Tibial artery (tissue), 4 donors: ENCODE measurements around the gene SLC10A2.

Experiments used
- DNase-seq, 2 donors: peaks; one replicate each; pipeline ENCODE4 v3.0.0-alpha.2; 2019
- H3K27ac ChIP-seq, 2 donors: fragments of 200-600 bp; sonication (generic) in 1 of 2; 1 replicate in 1 of 2; 2 replicates in 1 of 2; pipeline ENCODE4 v1.5.1; 2018 to 2019; ENCODE audit warnings: mild to moderate bottlenecking in 1 of 2
- H3K27me3 ChIP-seq, 2 donors: fragments of 200-600 bp; sonication (generic) in 1 of 2; one replicate each; pipeline versions ENCODE4 v1.5.1 to v1.6.0; 2016 to 2019
- H3K36me3 ChIP-seq, 3 donors: fragments of 200-600 bp; sonication (generic) in 2 of 3; one replicate each; pipeline ENCODE4 v1.5.1; 2016 to 2019; ENCODE audit warnings: mild to moderate bottlenecking in 2 of 3
- H3K4me1 ChIP-seq, 4 donors: fragments of 200-600 bp; sonication (generic) in 2 of 4; 1 replicate in 3 of 4; 2 replicates in 1 of 4; pipeline ENCODE4 v1.5.1; 2016 to 2019
- H3K4me3 ChIP-seq, 2 donors: fragments of 200-600 bp; sonication (generic) in 1 of 2; 1 replicate in 1 of 2; 2 replicates in 1 of 2; pipeline ENCODE4 v1.5.1; 2018 to 2019; ENCODE audit warnings: mild to moderate bottlenecking in 2 of 2
- H3K9me3 ChIP-seq, 3 donors: fragments of 200-600 bp; sonication (generic) in 1 of 3; one replicate each; pipeline ENCODE4 v1.5.1; 2016 to 2019
- intact Hi-C: fragments of 100-400 bp; cut with DNase I; formaldehyde crosslinking; loops from one replicate; pipeline ENCODE4 v1.15.0; 2023; ENCODE audit warnings: low total_unique reads
- TF ChIP-seq, protein P1 (sequence below), 2 experiments: fragments of 200-600 bp in 1 of 2; fragments of 450-650 bp in 1 of 2; IDR thresholded peaks; one replicate each; pipeline ENCODE4 v1.5.1; 2017 to 2019; ENCODE audit warnings: antibody characterized with exemption in 2 of 2, mild to moderate bottlenecking in 1 of 2, moderate library complexity in 1 of 2

The SLC10A2 gene

DNA sequence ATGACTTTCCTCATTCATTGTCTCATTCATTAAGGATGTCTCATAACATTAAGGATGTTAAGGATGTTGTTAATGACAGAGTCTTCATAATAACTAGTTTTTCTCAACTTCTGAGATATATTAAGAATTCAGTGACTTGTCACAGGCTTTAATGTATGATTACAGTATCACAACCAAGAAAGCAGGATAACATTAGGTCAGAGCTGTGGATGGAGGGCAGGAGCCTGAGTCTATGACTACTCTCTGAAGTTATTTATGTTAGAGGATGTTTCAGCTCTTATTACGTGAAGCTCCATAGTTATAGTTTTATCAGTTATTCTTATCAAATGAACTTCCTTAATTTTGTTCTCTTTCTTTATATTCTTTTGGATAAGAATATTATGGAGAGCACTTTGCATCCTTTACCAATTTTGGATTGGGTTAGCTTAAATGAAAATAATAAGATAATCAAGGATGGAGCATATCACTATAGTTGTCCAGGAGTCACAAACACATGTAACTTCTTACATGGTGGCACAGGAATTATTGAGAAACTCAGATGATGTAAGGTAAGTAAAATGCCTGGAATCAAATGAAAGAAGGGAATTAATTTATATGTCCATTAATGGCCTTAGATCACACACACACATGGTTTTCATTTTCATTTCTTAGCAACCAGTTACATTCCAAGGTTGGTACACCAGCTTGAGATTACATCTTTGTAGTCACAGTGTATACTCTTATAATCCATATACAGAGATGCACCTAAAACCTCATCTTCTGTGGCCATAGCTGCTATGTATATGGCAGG is 57.0 kb downstream of the SLC10A2 start:
- no peak overlapping the region for H3K4me3 ChIP-seq
- no peaks in the 10 kb centered on the region for H3K4me1 ChIP-seq
- H3K27ac ChIP-seq, result no peak overlapping the region
- no peaks in the 10 kb centered on the region for H3K36me3 ChIP-seq
- H3K27me3 ChIP-seq, result no peaks in the 10 kb centered on the region
- H3K9me3 ChIP-seq, result no peaks in the 10 kb centered on the region
- TF ChIP-seq, protein P1, sequence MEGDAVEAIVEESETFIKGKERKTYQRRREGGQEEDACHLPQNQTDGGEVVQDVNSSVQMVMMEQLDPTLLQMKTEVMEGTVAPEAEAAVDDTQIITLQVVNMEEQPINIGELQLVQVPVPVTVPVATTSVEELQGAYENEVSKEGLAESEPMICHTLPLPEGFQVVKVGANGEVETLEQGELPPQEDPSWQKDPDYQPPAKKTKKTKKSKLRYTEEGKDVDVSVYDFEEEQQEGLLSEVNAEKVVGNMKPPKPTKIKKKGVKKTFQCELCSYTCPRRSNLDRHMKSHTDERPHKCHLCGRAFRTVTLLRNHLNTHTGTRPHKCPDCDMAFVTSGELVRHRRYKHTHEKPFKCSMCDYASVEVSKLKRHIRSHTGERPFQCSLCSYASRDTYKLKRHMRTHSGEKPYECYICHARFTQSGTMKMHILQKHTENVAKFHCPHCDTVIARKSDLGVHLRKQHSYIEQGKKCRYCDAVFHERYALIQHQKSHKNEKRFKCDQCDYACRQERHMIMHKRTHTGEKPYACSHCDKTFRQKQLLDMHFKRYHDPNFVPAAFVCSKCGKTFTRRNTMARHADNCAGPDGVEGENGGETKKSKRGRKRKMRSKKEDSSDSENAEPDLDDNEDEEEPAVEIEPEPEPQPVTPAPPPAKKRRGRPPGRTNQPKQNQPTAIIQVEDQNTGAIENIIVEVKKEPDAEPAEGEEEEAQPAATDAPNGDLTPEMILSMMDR (IDR thresholded peaks at IDR 0.05), result no peak
- intact Hi-C loops, result no loop called here
- no peak for DNase-seq

DNA sequence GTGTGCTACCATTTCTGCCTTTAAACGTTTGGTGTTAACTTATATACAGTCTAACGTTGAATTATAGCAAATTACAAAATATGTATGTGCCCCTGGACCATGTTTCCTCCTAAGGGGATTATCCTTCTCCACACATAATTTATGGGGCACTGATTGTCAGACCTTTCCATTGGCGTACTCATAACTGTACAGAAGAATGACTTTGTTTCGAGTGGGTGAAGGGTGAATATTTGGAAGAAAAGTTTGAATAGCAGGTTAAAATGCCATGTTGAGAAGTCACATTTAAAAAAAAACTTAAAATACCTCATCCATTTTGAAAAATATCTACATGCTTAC is 58.8 kb downstream of the SLC10A2 start:
- Histone ChIP-seq H3K36me3 (no peaks in the 10 kb centered on the region), H3K4me3 (no peak overlapping the region), H3K9me3 (no peaks in the 10 kb centered on the region), H3K27ac (no peak overlapping the region), H3K4me1 (no peaks in the 10 kb centered on the region), H3K27me3 (no peaks in the 10 kb centered on the region)
- TF ChIP-seq, protein P1 (IDR thresholded peaks at IDR 0.05), result no peak
- intact Hi-C loops, result no loop called here
- no peak for DNase-seq

DNA sequence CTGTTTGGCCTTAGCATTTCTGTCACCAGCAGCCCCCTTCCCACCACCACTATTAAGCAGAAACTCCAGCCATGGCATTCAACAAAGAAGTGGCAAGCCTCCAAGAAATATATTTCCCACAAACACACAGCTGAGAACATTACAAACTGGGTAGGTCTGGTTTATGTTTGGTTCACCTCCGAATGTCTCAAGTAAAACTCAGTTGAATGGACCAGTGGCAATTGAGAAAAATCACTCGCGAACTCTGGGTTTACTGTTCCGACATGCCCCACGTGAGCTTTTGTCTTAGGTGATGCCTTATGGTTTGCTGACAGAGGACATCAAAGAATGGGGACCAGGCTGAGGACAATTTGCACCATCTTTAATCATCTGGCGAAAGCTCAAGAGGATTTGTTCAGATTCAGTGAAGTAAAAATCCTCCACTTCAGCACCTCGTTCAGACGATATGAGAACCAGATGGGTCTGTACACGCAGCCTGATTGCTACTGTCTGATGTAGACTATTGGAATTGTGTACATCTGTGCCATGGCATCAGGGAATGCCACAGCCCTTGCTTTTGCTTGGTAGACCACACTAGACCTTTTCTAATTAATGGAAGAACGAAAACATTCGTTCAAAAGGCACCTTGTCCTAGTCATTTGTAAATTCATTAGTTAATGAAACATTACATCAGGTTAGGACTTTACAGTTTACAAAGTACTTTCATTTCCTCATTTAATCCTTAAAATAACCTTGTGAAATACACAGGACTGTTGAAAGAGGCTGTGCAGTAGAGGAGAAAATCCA is 59.4 kb downstream of the SLC10A2 start:
- Histone ChIP-seq H3K4me3 (no peak overlapping the region), H3K9me3 (no peaks in the 10 kb centered on the region), H3K27me3 (no peaks in the 10 kb centered on the region), H3K4me1 (no peaks in the 10 kb centered on the region), H3K27ac (no peak overlapping the region), H3K36me3 (no peaks in the 10 kb centered on the region)
- intact Hi-C loops, result no loop called here
- TF ChIP-seq, protein P1 (IDR thresholded peaks at IDR 0.05), result no peak
- DNase-seq, result no peak

DNA sequence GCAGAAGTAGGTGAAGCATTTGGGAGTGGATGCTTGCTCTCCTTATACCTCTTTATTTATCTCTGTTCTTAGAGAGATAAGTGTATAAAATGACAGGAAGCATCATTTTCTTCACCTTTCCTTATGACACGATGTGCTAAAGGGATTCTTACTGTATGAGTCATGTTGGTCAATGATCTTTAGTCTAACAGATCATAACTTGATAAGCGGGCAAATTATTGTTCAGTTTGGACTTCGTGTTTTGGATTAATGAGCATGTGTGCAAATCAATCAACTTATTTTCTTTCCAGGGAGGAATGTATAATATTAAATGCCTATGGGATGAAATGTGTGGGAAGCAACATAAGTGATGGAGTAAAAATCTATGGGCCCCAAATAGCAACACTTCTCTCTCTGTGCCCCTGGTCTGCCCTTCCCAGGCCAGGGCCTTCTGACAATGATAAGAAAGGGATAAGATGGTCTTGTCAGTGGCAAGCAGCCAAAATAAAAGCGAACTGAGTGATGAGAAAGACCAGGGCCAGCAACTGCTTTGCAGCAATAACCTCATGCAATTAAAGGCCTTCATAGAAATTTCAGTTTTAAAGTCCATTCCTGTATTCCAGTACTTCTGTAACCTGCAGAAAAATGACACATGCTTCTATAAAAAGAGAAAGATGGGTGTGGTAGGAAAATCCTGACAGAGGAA is 61.4 kb downstream of the SLC10A2 start:
- TF ChIP-seq, protein P1 (IDR thresholded peaks at IDR 0.05), result no peak
- H3K27me3 ChIP-seq, result no peaks in the 10 kb centered on the region
- no peak overlapping the region for H3K4me3 ChIP-seq
- DNase-seq, result no peak
- H3K36me3 ChIP-seq, result no peaks in the 10 kb centered on the region
- H3K9me3 ChIP-seq, result no peaks in the 10 kb centered on the region
- H3K4me1 ChIP-seq, result no peaks in the 10 kb centered on the region
- intact Hi-C loops, result no loop called here
- H3K27ac ChIP-seq, result no peak overlapping the region

DNA sequence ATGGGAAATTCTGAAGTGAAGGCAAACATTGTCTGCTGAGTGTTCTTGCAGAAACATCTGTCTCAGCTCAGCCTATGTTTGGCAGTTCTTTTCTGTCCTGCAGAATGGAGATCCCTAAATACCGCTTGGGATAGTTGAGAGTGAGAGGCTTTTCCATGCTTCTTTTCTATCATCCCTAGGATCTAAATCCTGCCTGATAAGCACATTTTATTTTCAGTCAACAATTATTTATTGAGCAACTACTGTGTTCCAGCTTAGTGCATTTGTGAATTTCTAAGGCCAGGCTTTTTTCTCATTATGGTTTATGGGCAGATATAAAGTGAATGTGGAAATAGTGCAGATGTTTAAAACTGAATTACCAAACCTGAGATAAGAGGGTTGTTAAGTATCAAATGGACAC is 62.6 kb downstream of the SLC10A2 start:
- DNase-seq, result no peak
- Histone ChIP-seq H3K4me1 (no peaks in the 10 kb centered on the region), H3K27me3 (no peaks in the 10 kb centered on the region), H3K9me3 (no peaks in the 10 kb centered on the region), H3K4me3 (no peak overlapping the region), H3K27ac (no peak overlapping the region), H3K36me3 (no peaks in the 10 kb centered on the region)
- TF ChIP-seq, protein P1 (IDR thresholded peaks at IDR 0.05), result no peak
- intact Hi-C loops, result no loop called here
